ENCODE data around the gene NPLOC4.

GRCh38 chr17:81648013-81648706 lies 11.2 kb upstream of the NPLOC4 start:
- TF ChIP-seq, protein P1, sequence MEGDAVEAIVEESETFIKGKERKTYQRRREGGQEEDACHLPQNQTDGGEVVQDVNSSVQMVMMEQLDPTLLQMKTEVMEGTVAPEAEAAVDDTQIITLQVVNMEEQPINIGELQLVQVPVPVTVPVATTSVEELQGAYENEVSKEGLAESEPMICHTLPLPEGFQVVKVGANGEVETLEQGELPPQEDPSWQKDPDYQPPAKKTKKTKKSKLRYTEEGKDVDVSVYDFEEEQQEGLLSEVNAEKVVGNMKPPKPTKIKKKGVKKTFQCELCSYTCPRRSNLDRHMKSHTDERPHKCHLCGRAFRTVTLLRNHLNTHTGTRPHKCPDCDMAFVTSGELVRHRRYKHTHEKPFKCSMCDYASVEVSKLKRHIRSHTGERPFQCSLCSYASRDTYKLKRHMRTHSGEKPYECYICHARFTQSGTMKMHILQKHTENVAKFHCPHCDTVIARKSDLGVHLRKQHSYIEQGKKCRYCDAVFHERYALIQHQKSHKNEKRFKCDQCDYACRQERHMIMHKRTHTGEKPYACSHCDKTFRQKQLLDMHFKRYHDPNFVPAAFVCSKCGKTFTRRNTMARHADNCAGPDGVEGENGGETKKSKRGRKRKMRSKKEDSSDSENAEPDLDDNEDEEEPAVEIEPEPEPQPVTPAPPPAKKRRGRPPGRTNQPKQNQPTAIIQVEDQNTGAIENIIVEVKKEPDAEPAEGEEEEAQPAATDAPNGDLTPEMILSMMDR (conservative IDR thresholded peaks at IDR 0.05 in 1 of 2, IDR thresholded peaks at IDR 0.05 in 1 of 2; ENCODE audit: extremely low read depth in 1 of 2, insufficient read depth in 1 of 2, low read depth in 1 of 2, low read length in 2 of 2), result no peak
- no peak for TF ChIP-seq EZH2 (IDR thresholded peaks at IDR 0.05; ENCODE audit: borderline replicate concordance, low read length)
